NCI-H2196 treated with DMSO at 0.1 percent for 48 hours (cell line): ENCODE results near the gene CABLES2.

Experiments used
- DNase-seq: peaks from one replicate; lab custom pipeline; 2025; ENCODE audit not compliant: unreplicated experiment; lab: John Stamatoyannopoulos, UW

The CABLES2 gene

DNA sequence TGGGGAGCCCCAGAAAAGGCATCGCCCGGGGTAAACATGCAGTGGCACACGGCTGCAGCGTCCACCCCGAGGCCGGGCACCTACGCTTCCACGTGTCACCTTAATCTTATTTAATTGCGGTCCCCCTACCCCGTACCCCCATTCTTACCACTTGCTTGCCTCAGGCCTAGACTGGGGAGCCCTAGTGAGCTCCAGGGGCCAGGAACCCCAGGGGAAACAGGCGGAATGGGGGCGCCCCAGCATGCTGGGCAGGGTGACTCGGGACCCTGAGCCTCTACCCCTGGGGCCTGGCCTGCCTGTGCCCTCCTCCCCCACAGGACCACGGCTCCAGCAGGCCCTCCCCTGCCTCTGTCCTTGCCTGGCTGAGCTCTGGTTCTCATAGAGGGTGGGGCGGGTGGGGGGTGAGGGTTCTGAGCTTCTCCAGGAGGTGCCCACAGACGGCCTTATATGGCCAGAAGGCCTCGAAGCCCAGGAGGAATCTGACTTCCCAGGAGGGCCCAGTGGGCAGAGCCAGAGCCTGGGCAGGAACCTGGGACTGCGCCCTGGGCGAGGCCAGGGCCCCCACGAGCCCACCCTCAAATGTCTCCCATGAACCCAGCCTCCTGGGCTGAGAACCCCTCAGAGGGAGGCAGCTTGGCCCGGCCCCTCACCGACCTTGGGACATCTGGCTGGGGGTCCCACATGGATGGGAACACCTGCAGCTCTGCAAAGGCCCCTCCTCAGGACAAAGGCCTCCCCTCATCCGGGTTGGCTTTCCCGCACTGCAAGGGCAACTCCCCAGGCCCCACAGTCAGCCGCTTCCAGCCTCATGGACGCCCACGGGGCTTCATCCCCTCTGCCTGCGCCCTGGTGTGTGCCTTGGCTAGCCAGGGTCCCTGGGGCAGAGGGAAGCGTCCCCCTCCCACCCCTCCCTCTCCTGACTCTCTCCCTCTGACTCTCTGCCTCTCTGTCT, 34.8 kb downstream of the CABLES2 start:
- no peak for DNase-seq

DNA sequence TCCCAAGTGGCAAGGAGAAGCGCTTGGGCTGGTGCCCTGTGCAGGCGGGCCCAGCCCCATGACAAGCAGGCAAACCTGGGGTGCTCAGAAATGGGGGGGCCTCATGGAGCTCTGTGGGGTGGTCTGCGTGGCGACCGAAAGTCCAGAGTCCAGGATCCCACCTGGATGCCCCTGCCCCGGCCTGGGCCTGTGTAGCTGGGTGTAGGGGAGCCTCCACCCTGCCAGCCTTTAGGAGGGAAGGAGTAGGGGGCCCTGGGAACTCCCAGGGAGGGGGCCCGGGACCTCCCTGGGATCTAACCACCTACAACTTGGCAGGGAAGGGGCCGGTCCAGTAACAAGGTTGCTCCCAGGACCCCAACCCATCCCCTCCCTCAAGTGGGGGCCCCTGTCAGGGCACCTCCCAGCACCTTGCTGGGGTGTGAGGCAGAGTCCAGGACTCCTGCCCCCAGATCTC, 35.5 kb downstream of the CABLES2 start:
- no peak for DNase-seq

DNA sequence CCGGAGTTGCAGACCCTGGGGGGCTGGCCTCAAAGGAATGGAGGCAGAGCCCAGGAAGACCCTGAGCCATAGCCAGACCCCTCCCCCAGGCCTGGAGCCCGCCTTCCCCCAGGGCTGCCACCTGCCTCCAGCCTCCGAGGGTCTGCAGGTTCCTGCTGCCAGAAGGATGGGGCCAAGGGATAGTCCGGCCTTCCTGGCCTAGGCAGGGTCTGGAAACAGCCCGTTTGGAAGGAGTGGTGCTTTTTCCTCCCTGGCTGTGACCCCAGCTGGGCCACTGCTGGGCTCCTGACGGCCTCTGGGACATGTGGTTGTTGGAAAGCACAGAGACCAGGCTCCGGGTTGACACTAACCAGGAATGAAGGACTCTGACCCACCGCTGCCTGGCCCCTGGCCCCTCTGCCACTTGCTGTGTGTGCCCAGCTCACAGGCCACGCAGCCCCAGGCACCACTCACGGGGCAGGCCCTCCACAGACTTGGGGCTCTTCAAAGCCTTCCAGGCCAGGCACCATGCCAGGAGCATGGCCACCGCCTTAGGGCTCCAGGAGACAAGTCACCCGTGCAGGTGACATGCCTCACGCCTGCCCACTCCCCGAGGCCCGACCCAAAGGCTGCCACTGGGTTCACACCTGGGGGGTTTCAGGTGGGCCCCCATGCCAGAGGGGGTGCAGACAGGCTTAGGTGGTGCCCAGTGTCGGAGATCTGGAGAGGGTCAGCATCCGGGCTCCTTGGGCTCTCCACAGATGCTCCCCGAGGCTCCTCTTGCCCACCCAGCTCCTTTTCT, 36.1 kb downstream of the CABLES2 start:
- DNase-seq = no peak

DNA sequence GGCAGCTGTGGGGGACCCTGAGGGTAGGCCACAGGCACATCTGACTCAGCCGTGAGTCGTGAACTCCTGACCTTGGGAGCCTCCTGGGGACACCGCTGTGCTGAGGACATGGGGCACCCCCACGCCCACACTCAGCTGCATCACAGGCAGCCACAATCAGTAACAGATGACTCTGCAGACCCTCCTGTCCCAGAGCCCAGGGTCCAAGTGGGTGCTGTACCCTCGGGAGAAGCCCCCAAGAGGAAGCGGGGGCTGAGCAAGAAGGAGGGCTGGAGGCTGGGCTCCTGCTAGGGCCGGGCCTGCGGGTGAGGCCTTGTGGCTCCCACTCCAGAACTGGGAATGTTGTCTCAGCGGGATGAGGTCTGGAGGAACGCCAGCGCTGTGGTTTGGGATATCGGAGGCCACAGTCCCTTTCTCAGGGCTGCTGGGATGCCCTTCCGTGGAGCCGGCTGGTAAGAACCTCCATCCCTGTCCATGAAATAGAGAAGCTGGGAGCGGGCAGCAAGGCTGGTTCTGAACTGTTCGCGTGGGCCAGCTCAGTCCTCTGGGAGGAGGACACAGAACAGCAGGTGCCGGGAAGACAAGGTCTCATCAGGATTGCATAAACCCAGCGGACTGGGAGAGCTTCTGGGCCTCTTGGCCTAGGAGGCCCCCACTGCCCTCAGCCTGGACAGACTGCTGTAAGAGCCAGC, 36.8 kb downstream of the CABLES2 start:
- no peak for DNase-seq

DNA sequence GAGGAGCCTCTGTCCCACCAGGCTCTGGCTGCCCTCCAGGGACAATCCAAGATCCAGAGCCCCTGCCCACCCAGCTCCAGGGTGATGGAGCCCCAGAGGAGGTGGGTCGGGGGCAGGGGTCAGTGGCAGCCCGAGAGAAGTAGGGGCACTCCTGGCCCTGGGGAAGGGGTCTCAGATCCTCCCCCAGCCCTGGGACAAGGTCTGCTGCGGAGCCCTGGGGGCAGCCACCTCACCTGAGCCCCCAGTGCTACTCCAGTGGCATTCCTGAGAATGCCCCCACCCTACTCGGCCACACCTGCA, 37.3 kb downstream of the CABLES2 start:
- no peak for DNase-seq

DNA sequence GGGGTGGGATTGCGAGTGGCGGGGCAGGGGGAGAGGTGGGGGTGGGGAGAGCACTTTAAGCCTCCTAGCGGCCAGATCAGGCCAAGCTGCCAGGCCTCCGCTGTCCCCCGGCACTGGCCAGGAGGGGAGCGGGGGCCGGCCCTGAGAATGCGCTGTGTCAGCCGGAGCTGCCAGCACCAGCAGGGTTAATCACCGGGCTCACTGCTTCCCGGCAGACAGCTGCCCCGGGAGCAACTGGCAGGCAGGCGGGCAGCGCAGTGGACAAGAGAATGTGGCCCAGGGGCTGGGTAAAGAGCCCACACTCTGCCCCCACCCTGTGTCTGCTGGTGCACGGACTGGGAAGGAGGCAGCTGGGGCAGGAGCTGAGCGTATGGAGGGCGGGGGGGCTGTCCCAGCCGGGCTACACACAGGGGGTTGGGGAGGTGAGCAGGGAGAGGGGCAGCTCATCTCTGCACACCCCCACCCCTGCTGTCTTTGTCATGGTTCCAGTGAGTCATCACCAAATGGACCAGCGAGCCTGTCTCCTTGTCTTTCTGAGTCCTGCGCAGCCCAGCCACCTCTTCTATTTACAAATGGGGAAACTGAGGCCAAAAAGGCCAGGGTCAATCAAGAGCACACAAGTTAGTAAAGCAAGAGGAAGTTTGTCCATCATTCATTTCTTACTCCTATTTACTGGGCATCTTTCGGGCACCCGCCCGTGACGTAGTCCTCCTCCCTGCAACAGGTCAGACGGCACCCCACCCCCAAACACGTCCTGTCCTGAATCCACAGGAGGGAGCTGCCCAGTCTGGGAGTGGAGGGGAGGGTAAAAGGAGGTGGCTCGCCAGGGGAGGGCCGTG, 37.9 kb downstream of the CABLES2 start:
- DNase-seq = no peak

DNA sequence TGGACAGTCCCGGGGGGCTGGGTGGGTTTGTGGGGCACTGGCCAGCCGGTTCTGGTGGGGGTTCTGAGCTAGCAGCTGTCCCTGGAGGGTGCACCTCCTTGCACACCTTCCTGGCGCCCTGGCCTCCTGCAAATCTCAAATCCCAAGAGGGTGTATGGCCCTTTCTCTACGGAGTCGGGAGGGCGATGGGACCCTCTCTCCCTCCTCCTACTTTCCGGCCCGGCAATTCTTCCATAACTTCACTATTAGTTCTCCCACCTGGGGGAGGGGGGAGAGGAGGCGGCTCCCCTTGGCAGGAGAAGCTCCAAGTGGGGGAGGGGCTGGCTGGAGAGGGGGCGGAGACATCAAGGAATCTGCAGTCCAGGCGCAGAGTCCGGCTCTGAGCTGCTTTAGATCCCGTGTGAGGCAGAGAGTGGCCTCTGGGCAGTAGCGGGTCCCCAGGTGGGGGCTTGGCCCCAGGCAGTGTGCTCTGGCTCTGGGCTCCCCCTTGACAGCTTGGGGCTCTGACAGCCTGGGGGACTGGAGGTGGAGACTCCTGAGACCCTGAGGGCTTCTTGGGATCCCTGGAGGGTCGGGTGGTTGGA, 38.6 kb downstream of the CABLES2 start:
- DNase-seq = no peak

DNA sequence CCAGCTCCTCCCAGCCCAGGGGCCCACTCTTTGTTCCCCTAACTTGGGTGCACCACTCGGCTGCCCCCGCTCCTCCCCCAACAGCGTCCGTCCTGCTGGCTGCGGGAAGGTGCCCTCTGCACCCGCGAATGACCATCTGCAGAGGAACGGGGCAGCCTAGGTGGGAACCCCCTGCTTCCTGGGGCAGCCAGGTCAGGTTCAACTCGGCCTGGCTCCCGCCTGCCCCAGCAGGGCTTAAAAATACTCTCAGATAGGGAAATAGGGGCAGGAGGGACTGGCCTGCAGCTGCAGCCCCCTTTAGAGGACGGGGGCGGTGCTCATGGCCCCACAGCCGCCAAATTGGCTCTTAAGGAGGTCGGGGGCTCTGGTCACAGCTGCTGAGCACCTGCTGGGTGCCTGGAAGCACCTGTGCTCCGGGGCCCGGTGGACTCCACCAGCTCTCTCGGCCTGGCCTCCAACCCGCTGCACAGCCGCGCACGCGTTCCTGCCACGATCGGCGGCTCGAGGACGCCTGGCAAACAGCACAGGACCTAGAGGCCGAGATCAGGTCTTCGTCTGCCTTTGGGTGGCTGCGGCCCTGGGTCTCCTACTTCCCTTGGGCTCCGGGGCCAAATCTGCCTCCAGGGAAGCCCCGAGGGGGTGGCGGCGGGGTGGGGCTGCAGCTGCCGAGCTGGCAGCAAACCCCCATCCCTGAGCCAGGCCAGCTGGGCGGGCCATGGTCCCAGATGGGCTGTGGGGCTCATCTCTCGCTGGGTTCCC, 39.3 kb downstream of the CABLES2 start:
- DNase-seq = no peak

DNA sequence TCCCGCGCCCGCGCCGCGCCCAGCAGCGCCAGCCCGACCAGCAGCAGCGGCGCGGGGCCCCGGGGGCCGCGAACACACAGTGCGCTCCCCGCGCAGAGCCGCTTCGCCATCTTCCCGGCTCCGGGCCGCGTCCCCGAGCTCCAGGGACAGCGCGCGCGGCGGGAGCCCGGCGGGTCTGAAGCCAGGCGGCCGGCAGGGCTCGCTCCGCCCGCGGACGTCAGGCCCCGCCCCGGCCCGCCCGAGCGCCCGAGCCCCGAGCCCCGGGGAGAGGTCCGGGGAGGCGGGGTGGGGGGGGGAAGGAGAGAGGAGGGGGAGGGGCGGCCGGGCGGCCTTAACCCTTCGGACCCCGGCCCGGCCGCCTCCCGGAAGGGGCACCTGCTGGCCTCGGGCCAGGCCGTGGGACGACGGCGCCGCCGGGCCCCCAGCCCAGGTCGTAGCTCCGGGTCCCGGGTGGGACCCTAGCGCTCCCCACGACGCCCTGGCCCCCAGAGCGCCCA, 39.9 kb downstream of the CABLES2 start, which contains the start of gene LAMA5:
Gene LAMA5 (minus strand): TSS at position 177 of the 497 bp plus-strand sequence. CDS start 67 bp downstream, at position 110.
- DNase-seq = peak; percentile 36

DNA sequence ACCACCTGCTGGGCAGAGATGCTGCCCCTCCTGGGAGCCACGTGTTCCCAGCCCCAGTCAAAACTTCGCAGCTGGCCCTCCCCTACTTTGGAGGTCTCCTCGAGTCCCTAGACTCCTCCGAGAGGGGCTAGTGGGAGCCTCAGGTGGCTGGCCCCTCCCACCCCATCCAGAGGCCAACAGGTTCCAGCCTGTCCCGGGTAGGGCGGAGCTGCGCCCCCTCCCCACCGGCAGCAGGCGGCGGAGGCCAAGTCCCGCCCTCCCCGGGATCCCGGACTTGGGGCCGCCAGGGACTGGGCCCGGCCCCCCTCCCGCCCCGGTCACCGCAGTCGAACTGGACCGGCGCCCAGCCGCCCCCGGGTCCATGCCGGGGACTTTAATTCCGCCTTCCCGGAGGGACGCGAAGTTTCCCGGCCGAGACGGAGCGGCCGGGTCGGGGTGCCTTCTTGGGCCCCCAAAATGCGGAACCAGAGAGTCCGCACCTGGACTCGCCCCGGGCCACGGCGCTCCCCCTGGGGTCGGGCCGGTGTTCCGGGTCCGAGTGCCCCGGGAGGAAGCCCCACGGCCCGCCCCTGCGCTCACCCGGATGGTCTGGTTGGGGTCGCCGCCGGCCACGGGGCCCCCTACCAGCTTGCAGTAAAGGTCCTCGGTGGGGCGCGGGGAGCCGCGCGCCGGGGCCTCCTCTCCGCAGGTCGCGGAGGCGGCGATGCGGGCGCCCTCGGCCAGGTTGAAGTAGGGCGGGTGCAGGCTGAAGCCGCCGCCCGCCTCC, 40.5 kb downstream of the CABLES2 start:
- DNase-seq = no peak

DNA sequence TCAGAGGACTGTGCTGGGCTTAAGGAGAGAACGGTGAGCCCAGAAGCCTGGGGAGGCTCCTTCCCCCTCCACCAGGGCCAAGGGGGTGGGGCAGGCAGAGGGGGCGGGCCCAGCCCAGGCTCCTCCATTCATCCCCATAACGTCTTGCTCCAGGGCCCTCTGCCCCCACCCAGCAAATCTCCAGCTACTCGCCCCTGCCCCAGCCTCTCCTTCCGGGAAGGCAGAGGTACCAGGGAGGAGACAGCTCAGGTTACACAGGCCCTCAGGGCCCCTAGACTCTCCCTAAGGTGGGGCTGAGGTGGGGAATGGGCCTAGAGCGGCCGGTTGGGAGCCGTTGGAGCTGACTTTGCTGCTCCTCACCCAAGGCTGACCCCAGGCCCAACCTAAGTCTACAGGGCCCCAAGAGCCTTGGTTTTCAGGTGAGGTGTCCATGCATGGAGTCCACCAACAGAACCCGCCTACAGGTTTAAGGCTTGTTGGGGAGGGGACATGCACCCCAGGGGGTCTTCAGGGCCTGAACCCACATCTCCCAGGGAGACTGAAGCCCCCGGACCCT, 41.2 kb downstream of the CABLES2 start:
- no peak for DNase-seq

DNA sequence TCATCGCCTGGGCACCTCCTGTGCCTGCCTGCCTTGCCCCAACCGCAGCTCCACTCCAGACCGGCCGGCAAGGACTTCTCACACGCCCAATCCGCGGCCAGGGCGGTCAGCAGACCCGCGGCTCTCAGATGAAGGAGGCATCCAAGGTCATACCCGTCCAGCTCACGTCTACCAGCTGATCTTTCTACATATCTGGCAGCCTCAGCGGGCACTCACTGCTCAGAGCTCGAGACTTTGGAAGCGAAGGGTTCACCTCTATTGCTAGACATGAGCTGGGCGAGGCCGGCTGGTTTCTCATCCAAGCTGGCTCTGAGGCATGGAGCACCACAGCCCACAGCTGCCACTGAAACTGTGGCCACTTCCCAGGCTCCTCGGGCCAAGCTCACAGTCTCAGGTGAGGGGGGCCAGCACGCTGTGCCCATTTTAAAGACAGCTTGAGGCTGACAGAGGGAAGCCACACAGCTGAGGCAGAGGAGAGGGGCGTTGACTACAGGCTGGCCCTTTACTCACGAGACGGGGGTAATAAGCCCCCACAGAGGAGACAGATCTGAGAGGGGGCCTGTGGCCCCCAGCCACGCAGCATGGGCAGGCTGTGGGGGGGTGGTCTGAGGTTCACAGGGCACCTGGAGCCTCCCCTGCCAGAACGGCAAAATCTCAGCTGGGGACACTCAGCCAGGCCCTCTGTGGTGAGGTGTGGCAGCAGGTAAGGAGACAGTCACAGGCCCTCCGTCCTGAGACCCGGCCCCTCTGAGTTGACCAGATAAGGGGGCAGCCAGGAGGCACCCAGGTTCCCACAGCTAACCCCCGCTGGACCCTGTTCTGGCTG, 42.0 kb downstream of the CABLES2 start:
- DNase-seq = no peak

DNA sequence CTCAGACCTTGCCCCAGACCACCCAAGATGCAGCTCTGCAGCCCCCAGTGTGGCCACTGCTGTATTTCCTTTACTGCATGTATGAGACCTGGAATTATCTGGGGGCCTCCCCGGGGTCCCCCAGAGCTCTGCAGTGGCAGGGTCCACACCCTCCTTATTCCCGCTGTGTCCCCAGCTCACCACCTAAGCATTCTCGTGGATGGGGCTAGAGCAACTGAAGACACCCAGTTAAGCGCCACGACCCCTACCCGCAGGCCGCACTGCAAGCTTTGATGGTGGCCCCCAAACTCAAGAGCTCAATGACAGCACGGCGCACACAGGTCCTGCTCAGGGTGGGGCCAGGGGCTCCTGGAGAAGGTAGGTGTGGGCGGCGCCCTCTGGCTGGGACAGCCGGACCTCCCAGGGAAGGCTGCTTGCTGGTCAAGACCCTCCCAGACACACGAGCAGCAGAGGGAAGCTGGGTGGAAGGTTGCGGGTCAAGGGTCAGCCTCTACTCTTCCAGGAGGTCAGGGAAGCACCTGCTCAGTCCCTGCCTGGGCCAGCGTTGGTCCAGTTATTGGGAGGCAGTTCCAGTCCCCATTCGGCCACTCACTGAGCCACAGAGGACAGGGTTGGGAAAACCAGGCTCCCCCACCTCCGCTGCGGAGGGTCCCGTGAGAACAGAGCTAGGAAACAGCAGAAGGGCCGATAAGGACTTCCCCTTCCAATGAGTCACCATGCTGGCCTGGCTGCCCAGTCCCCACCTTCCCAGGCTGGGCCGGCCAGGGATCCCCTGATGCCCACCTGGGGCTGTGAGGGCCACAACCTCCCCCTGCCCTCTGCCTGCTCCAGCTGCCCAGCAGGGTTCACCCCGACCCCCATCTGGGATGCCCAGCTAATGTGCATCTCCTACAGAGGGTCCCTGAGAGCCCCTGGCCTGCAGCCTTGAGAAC, 42.9 kb downstream of the CABLES2 start:
- DNase-seq = no peak

DNA sequence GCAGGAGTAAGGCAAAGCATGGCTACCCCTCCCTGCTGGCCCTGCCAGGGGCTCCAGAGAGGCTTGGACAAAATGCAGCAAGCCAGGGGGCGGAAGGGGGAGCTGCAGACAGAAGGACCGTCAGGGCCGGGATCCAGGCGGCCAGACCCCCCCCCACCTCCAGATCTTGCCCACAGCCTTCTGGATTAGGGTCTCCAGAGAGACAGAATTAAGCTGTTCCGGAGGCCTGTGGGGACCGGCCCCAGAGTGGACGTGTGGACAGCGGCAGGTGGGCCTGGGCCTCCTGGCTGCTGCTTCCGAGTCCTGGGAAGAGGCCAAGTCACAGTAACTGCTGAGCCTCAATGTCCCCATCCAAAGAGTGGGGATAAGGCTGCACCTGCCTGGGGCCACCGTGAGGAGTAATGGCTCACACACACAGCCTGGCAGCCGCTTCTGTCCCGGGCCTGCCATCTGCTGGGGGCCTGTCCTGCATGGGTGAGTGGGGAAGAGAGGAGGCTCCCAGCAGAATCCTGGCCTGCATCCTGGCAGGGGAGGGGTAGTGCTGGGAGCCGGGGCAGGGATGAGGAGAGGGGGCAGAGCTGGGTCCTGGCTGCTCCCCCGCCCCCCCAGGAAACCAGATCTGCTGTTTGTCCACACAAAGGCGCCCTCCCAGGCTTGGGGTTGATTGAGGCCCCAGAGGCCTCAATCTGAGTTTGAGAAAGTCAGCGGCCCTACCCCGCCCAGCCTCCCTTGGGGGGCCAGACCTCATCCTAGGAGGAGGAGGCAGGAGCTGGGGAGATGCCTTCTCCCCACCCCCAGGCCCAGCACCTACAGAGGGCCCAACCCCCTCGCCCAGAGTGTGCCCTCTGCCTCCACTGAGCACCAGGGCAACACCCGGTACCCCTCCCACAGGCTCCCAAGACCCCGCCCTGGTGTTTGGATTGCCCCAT, 43.8 kb downstream of the CABLES2 start:
- no peak for DNase-seq

DNA sequence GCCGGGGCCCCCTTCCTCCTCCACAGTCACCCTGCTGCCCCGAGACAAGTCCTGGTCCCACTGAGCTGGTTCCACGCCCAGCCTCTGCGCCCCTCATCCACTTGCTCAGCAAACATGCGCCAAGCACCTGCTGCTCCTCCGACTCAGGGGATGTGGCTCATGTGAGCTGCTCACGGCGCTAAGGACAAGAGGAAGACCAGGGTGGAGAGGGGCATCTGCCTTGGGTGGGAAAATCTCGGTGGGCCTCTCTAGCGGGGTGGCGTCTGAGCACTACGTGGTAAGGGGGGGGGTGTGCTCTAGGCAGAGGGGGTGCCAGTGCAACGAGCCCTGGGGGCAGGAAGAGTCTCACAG, 44.5 kb downstream of the CABLES2 start:
- DNase-seq = no peak
